ENCODE measurements around the gene CITED2.
A peak's percentile ranks its signal among the peaks of the same experiment; 100 is the strongest.

Gene CITED2

GRCh38 chr6:139338795-139339194 lies 35.7 kb downstream of the CITED2 start:
- Histone ChIP-seq H3K4me1 (ENCODE audit: control insufficient read depth, insufficient read depth, low read length) (peaks cover 35% of the 10 kb centered on the region), H3K9me3 (ENCODE audit: control insufficient read depth, low read length) (no peaks in the 10 kb centered on the region), H3K27me3 (replicated peaks; ENCODE audit: control insufficient read depth, insufficient read depth, low read length) (no peaks in the 10 kb centered on the region), H3K9ac (ENCODE audit: low read length) (no peak overlapping the region), H3K4me3 (ENCODE audit: low read length) (peak overlapping the region; percentile 41), H3K36me3 (ENCODE audit: control insufficient read depth, insufficient read depth, low read length, severe bottlenecking) (no peaks in the 10 kb centered on the region)
- peak; percentile 70 for DNase-seq (ENCODE audit: low read depth)

GRCh38 chr6:139337830-139338229 lies 36.6 kb downstream of the CITED2 start:
- Histone ChIP-seq H3K9ac (ENCODE audit: low read length) (no peak overlapping the region), H3K27me3 (replicated peaks; ENCODE audit: control insufficient read depth, insufficient read depth, low read length) (no peaks in the 10 kb centered on the region), H3K4me3 (ENCODE audit: low read length) (no peak overlapping the region), H3K4me1 (ENCODE audit: control insufficient read depth, insufficient read depth, low read length) (peaks cover 35% of the 10 kb centered on the region), H3K36me3 (ENCODE audit: control insufficient read depth, insufficient read depth, low read length, severe bottlenecking) (no peaks in the 10 kb centered on the region), H3K9me3 (ENCODE audit: control insufficient read depth, low read length) (no peaks in the 10 kb centered on the region)
- DNase-seq (ENCODE audit: low read depth), result no peak

GRCh38 chr6:139337001-139337400 lies 37.4 kb downstream of the CITED2 start:
- Histone ChIP-seq H3K36me3 (ENCODE audit: control insufficient read depth, insufficient read depth, low read length, severe bottlenecking) (no peaks in the 10 kb centered on the region), H3K4me1 (ENCODE audit: control insufficient read depth, insufficient read depth, low read length) (peaks cover 35% of the 10 kb centered on the region), H3K9me3 (ENCODE audit: control insufficient read depth, low read length) (no peaks in the 10 kb centered on the region), H3K27me3 (replicated peaks; ENCODE audit: control insufficient read depth, insufficient read depth, low read length) (no peaks in the 10 kb centered on the region), H3K9ac (ENCODE audit: low read length) (no peak overlapping the region), H3K4me3 (ENCODE audit: low read length) (no peak overlapping the region)
- DNase-seq (ENCODE audit: low read depth), result no peak

DNA sequence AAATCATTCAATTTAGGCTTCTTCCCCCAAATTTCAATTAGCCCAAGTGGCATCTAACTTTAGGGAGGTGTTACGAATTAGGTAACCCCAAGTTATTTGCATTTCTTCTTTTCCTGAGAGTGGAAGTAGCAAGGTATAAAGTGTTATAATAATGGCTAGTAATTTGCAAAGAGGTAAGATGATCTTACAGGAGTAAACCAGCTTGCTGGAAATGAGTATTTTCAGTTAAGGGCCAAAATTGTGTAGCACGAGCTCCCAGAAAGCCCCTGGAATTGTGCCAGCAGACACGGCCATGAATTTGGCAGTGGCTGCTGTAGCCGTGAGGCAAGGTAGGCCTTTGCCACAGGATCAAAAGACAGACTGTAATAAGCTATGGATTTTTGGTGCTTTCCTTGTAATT lies 38.0 kb downstream of the CITED2 start:
- H3K36me3 ChIP-seq (ENCODE audit: control insufficient read depth, insufficient read depth, low read length, severe bottlenecking), result no peaks in the 10 kb centered on the region
- peaks cover 35% of the 10 kb centered on the region for H3K4me1 ChIP-seq (ENCODE audit: control insufficient read depth, insufficient read depth, low read length)
- H3K9ac ChIP-seq (ENCODE audit: low read length), result no peak overlapping the region
- no peaks in the 10 kb centered on the region for H3K9me3 ChIP-seq (ENCODE audit: control insufficient read depth, low read length)
- no peaks in the 10 kb centered on the region for H3K27me3 ChIP-seq (replicated peaks; ENCODE audit: control insufficient read depth, insufficient read depth, low read length)
- no peak for DNase-seq (ENCODE audit: low read depth)
- no peak overlapping the region for H3K4me3 ChIP-seq (ENCODE audit: low read length)

DNA sequence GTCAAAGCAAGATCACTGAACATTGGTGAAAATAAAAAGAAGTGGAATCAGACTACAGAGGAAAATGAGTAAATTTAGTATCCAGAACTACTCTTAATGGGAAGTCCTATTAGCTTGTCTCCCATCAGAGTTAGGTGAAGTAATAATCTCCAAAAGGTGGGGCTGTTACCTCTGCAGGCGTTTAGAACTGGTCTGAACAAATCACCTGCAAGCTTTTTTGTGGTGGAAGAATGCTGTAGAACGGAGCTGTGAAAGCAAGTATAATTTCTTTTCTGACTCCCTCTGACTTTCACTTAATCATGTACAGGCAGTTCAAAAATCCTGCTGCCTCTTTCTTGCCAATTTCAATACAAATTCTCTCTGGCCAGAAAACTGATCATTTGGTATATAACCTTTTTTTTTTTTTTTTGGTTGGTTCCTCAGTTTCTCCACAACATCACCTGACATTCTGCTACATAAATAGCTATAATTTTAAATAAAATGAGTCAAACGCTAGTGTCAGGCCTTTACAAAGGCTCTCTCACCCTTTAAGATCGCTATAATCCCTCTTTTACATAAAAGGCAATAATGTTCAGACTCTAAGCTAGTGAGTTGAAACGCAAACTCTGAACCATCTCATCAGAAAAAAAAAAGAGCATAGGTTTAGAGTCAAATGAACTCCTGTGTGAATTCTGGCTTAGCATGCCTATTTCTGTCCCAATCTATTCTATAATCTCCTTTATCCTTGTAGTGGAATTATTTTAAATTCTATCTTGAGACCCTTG lies 38.8 kb downstream of the CITED2 start:
- Histone ChIP-seq H3K27me3 (replicated peaks; ENCODE audit: control insufficient read depth, insufficient read depth, low read length) (no peaks in the 10 kb centered on the region), H3K36me3 (ENCODE audit: control insufficient read depth, insufficient read depth, low read length, severe bottlenecking) (no peaks in the 10 kb centered on the region), H3K4me3 (ENCODE audit: low read length) (peak overlapping the region; percentile 54), H3K4me1 (ENCODE audit: control insufficient read depth, insufficient read depth, low read length) (peaks cover 35% of the 10 kb centered on the region), H3K9ac (ENCODE audit: low read length) (no peak overlapping the region), H3K9me3 (ENCODE audit: control insufficient read depth, low read length) (no peaks in the 10 kb centered on the region)
- no peak for DNase-seq (ENCODE audit: low read depth)

DNA sequence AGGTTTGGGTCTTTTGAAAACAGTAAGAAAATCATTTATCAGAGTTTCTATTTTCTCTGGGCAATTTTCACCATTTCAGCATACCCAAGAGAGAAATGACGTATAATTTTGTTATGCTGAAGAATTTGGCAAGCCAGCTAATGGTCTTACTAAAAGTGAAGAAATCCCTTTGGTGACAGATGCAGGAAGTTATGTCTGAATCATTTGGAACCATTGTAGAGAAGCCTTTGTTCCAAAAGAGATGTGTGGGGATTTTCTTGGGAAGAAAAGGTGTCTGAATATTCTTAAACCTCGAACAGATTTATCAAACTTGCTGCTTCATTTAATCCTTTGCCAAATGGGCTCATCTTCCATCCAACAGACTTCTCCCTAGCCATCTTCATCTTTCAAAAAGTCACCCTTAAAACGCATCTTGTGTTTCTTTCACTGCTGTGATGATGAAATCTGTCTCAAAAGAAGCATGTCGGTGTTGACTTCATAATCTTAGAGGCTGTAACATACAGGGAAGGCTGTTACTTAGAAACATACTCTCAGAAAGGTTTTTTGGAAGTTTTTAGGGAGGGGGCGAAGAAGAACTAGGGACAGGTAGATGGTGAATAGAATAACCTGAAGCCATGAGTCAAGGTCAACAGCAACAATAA lies 39.5 kb downstream of the CITED2 start:
- no peaks in the 10 kb centered on the region for H3K27me3 ChIP-seq (replicated peaks; ENCODE audit: control insufficient read depth, insufficient read depth, low read length)

DNA sequence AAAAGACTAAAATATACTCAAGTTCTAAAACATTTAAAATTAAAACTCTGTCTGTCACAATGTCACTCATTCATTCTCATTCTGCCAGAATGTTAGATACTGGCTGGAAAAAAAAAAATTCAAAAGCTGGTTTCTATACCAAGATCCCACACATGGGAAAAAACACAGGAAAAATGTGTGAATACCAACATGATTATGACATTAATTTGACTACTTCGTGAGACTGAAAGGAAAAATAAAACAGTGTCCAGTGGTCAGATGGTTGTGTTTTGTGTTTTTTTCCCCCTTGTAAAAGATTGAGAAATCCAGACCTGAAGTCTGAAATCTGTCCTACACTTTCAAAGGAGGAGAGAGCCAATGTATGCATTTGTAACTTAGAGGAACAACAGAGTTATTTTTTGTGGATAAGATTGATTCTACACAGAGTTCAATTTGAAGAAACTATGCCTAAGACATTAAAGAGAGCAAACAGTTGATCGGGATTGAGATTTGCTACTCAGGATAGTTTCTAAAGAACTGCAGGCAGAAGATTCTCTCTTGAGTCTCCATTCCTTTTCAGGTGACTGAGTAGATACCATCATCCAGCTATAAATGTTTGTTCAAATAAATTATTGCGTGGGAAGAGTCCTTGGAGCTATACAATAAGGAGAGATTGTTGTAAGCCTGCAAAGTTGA lies 43.5 kb downstream of the CITED2 start:
- no peaks in the 10 kb centered on the region for H3K9me3 ChIP-seq (ENCODE audit: control insufficient read depth, low read length)
- no peak overlapping the region for H3K9ac ChIP-seq (ENCODE audit: low read length)
- H3K4me3 ChIP-seq (ENCODE audit: low read length), result no peak overlapping the region
- H3K4me1 ChIP-seq (ENCODE audit: control insufficient read depth, insufficient read depth, low read length), result peaks cover 14% of the 10 kb centered on the region
- DNase-seq (ENCODE audit: low read depth), result peak; percentile 41
- H3K27me3 ChIP-seq (replicated peaks; ENCODE audit: control insufficient read depth, insufficient read depth, low read length), result no peaks in the 10 kb centered on the region
- no peaks in the 10 kb centered on the region for H3K36me3 ChIP-seq (ENCODE audit: control insufficient read depth, insufficient read depth, low read length, severe bottlenecking)

More for the DNA sequence above, 39.5 kb downstream of the CITED2 start:
- Histone ChIP-seq H3K36me3 (ENCODE audit: control insufficient read depth, insufficient read depth, low read length, severe bottlenecking) (no peaks in the 10 kb centered on the region), H3K9me3 (ENCODE audit: control insufficient read depth, low read length) (no peaks in the 10 kb centered on the region), H3K4me3 (ENCODE audit: low read length) (peak overlapping the region; percentile 54), H3K9ac (ENCODE audit: low read length) (peak overlapping the region; percentile 27), H3K4me1 (ENCODE audit: control insufficient read depth, insufficient read depth, low read length) (peaks cover 35% of the 10 kb centered on the region)
- DNase-seq (ENCODE audit: low read depth), result peak; percentile 89

- no peak for DNase-seq (ENCODE audit: low read depth)
- Histone ChIP-seq H3K4me1 (ENCODE audit: control insufficient read depth, insufficient read depth, low read length) (peaks cover 10% of the 10 kb centered on the region), H3K9me3 (ENCODE audit: control insufficient read depth, low read length) (no peaks in the 10 kb centered on the region), H3K9ac (ENCODE audit: low read length) (no peak overlapping the region), H3K4me3 (ENCODE audit: low read length) (no peak overlapping the region), H3K36me3 (ENCODE audit: control insufficient read depth, insufficient read depth, low read length, severe bottlenecking) (no peaks in the 10 kb centered on the region), H3K27me3 (replicated peaks; ENCODE audit: control insufficient read depth, insufficient read depth, low read length) (no peaks in the 10 kb centered on the region)
Observed at GRCh38 chr6:139330306-139330705, 44.1 kb downstream of the CITED2 start.

DNA sequence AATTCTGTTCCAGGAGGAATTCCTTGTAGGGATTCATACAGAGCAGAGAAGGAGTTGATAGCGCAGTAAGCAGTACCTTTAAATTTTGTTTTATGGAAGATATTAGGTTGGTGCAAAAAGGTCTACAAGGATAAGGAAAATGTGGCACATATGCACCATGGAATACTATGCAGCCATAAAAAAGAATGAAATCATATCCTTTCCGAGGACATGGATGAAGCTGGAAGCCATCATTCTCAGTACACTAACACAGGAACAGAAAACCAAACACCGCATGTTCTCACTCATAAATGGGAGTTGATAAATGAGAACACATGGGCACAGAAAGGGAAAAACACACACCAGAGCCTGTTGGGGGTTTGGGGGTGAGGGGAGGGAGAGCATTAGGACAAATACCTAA lies 45.2 kb downstream of the CITED2 start:
- Histone ChIP-seq H3K9ac (ENCODE audit: low read length) (no peak overlapping the region), H3K4me1 (ENCODE audit: control insufficient read depth, insufficient read depth, low read length) (peaks cover under 1% of the 10 kb centered on the region), H3K27me3 (replicated peaks; ENCODE audit: control insufficient read depth, insufficient read depth, low read length) (no peaks in the 10 kb centered on the region), H3K36me3 (ENCODE audit: control insufficient read depth, insufficient read depth, low read length, severe bottlenecking) (no peaks in the 10 kb centered on the region), H3K4me3 (ENCODE audit: low read length) (no peak overlapping the region), H3K9me3 (ENCODE audit: control insufficient read depth, low read length) (no peaks in the 10 kb centered on the region)
- no peak for DNase-seq (ENCODE audit: low read depth)

DNA sequence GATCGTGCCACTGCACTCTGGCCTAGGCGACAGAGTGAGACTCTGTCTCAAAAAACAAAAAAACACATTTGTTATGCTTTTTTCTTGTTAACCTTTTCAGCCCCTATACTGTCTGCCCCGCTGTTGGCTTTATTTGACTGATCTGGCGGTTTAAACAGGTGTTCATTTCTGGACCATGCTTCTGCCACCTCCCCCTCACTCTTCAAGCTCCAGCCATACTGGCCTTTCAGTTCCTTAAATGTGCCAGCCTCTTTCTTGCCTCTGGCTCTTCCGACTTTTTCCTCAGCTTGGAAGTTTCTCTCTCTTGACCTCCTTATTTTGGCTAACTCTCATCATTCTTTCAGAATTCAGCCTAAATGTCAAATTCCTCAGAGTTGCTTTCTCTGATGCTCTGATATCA lies 47.4 kb downstream of the CITED2 start:
- no peaks in the 10 kb centered on the region for H3K36me3 ChIP-seq (ENCODE audit: control insufficient read depth, insufficient read depth, low read length, severe bottlenecking)
- no peaks in the 10 kb centered on the region for H3K4me1 ChIP-seq (ENCODE audit: control insufficient read depth, insufficient read depth, low read length)
- no peak overlapping the region for H3K9ac ChIP-seq (ENCODE audit: low read length)
- DNase-seq (ENCODE audit: low read depth), result no peak
- H3K9me3 ChIP-seq (ENCODE audit: control insufficient read depth, low read length), result no peaks in the 10 kb centered on the region
- no peak overlapping the region for H3K4me3 ChIP-seq (ENCODE audit: low read length)
- no peaks in the 10 kb centered on the region for H3K27me3 ChIP-seq (replicated peaks; ENCODE audit: control insufficient read depth, insufficient read depth, low read length)

DNA sequence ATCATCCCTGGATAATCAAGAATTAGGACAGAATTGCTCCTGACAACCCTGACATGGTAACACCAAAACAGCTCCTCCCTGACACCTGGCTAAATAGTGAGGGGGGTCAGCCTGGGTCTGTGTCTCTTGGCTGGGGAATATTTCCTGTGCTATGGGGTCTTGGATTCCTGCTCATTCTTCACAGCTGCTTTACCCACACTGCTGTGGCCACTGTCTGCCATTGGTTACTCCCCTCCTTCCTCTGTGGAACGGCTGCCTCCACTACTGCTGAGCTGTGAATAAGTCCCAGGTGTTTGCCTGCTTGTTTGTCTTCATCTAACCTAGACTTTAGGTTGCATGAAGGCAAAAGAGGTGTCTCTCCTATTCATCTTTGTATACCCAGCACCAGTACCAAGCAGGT lies 48.8 kb downstream of the CITED2 start:
- Histone ChIP-seq H3K36me3 (ENCODE audit: control insufficient read depth, insufficient read depth, low read length, severe bottlenecking) (no peaks in the 10 kb centered on the region), H3K9ac (ENCODE audit: low read length) (no peak overlapping the region), H3K4me3 (ENCODE audit: low read length) (no peak overlapping the region), H3K4me1 (ENCODE audit: control insufficient read depth, insufficient read depth, low read length) (no peaks in the 10 kb centered on the region), H3K9me3 (ENCODE audit: control insufficient read depth, low read length) (no peaks in the 10 kb centered on the region), H3K27me3 (replicated peaks; ENCODE audit: control insufficient read depth, insufficient read depth, low read length) (no peaks in the 10 kb centered on the region)
- DNase-seq (ENCODE audit: low read depth), result no peak
